HEK293T (cell line): ENCODE data around the gene PIGQ.

Experiments used
- ARNT ChIP-seq: fragments of 450-650 bp; IDR thresholded peaks from 2 replicates; pipeline ENCODE4 v1.6.1; 2017; ENCODE audit warnings: mild to moderate bottlenecking
- BHLHE40 ChIP-seq: fragments of 450-650 bp; IDR thresholded peaks from 2 replicates; pipeline ENCODE4 v1.6.1; 2016; ENCODE audit warnings: mild to moderate bottlenecking, moderate library complexity, borderline replicate concordance
- FOXA1 ChIP-seq: fragments of 450-650 bp; IDR thresholded peaks from 2 replicates; pipeline ENCODE4 v1.6.1; 2016; ENCODE audit warnings: mild to moderate bottlenecking
- FOXK2 ChIP-seq: fragments of 450-650 bp; IDR thresholded peaks from 2 replicates; pipeline ENCODE4 v1.6.1; 2016; ENCODE audit warnings: mild to moderate bottlenecking
- HDGF ChIP-seq: fragments of 450-650 bp; IDR thresholded peaks from 2 replicates; pipeline ENCODE4 v1.6.1; 2017; ENCODE audit warnings: antibody characterized with exemption, borderline replicate concordance
- SP1 ChIP-seq: fragments of 450-650 bp; IDR thresholded peaks from 2 replicates; pipeline ENCODE4 v1.6.1; 2017
- TARDBP ChIP-seq: fragments of 450-650 bp; IDR thresholded peaks from 2 replicates; pipeline ENCODE4 v1.6.1; 2016
- ZNF384 ChIP-seq: fragments of 450-650 bp; IDR thresholded peaks from 2 replicates; pipeline ENCODE4 v1.6.1; 2016
- TF ChIP-seq, protein P1 (sequence below): fragments of 450-650 bp; IDR thresholded peaks from 2 replicates; pipeline ENCODE4 v1.6.1; 2016

DNA sequence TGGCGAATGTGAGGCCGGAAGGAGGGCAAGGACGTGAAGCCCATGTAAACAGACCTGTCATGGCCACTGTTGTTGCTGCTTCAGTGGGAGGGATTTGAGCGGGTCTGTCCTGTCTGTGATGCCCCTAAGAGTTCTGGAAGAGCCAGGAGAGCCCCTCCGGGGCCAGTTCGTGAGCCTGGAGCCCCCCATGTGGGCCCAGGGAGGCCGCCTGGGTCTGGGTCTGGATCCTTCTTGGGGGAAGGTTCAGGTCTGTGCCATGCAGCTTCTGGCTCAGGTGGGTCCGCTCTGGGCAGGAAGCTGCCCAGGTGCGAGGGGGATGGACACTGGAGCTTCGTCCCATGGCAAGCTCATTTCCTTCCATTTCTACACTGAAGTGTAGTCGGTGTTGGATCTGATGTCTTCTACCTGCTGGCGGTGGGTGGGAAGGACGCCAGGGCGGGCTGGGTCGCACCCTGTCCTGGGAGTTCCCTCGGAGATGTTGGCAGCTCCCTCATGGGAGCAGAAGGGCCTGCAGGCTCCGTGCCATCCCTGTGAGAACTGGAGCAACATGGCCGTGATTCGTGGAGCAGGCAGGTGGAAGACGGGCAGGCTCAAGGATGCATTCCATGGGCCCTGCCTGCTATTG, 49.8 kb downstream of the PIGQ start:
- TF ChIP-seq ARNT: no peak
- no peak for TF ChIP-seq TARDBP
- TF ChIP-seq BHLHE40: no peak
- TF ChIP-seq HDGF: no peak
- no peak for TF ChIP-seq SP1
- no peak for TF ChIP-seq FOXK2
- TF ChIP-seq, protein P1, sequence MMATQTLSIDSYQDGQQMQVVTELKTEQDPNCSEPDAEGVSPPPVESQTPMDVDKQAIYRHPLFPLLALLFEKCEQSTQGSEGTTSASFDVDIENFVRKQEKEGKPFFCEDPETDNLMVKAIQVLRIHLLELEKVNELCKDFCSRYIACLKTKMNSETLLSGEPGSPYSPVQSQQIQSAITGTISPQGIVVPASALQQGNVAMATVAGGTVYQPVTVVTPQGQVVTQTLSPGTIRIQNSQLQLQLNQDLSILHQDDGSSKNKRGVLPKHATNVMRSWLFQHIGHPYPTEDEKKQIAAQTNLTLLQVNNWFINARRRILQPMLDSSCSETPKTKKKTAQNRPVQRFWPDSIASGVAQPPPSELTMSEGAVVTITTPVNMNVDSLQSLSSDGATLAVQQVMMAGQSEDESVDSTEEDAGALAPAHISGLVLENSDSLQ: no peak
- no peak for TF ChIP-seq FOXA1
- no peak for TF ChIP-seq ZNF384
